SK-N-SH (cell line): ENCODE measurements around the gene DNAH10. TPM values are rescaled to one million over a fixed set of nuclear protein-coding genes. Genes with fewer than 3 reads are reported as not detected.

Source experiments
- CTCF ChIA-PET: fragments of 300-600, 350-600 bp; formaldehyde crosslinking; extraction: SDS; loops from one replicate; lab custom pipeline; 2021; lab: Yijun Ruan, JAX
- POLR2A ChIA-PET: fragments of 350-600 bp; sonication (Branson Sonifier 250); formaldehyde crosslinking; extraction: SDS; loops from one replicate; lab custom pipeline; 2020; ENCODE audit warnings: antibody characterized with exemption, inconsistent platforms; lab: Yijun Ruan, JAX
- DNase-seq: peaks from one replicate; pipeline ENCODE4 v3.0.0; 2012
- H2AFZ ChIP-seq: fragments of 200-600 bp; sonication (generic); 2 replicates; pipeline ENCODE4 v1.8.1; 2016; ENCODE audit warnings: antibody characterized with exemption, mild to moderate bottlenecking, low read depth
- H3F3A ChIP-seq: fragments of 200-600 bp; sonication (generic); replicated peaks from 2 replicates; pipeline ENCODE3; 2016; ENCODE audit warnings: antibody characterized with exemption, mild to moderate bottlenecking; ENCODE audit not compliant: insufficient read depth
- H3K27ac ChIP-seq, 2 experiments: fragments of 200-500 bp in 1 of 2; fragments of 200-600 bp in 1 of 2; sonication (Bioruptor generic) in 1 of 2; sonication (generic), shearing (Covaris generic) in 1 of 2; 2 replicates each; pipeline versions ENCODE4 v1.5.1 to v1.6.1; 2014 to 2016; ENCODE audit warnings: low read depth in 2 of 2, inconsistent platforms in 1 of 2, low read length in 1 of 2, mild to moderate bottlenecking in 1 of 2, mixed read lengths in 1 of 2
- H3K27me3 ChIP-seq: fragments of 200-600 bp; sonication (generic), shearing (Covaris generic); 2 replicates; pipeline ENCODE4 v1.6.1; 2016; ENCODE audit warnings: mixed run types; ENCODE audit not compliant: insufficient read depth
- H3K36me3 ChIP-seq, 2 experiments: fragments of 200-500 bp in 1 of 2; fragments of 200-600 bp in 1 of 2; sonication (Bioruptor generic) in 1 of 2; sonication (generic) in 1 of 2; replicated peaks in 1 of 2; 2 replicates each; pipeline versions ENCODE3 to v1.5.1; 2014 to 2016; ENCODE audit warnings: low read length in 1 of 2, mild to moderate bottlenecking in 1 of 2; ENCODE audit not compliant: insufficient read depth in 2 of 2, control insufficient read depth in 1 of 2
- H3K4me1 ChIP-seq, 2 experiments: fragments of 200-500 bp in 1 of 2; fragments of 200-600 bp in 1 of 2; sonication (Bioruptor generic) in 1 of 2; sonication (generic), shearing (Covaris generic) in 1 of 2; 2 replicates each; pipeline versions ENCODE4 v1.5.1 to v1.6.1; 2014 to 2016; ENCODE audit warnings: low read depth in 1 of 2, low read length in 1 of 2, mixed run types in 1 of 2; ENCODE audit not compliant: insufficient read depth in 2 of 2, control insufficient read depth in 1 of 2
- H3K4me2 ChIP-seq: fragments of 200-600 bp; sonication (generic), shearing (Covaris generic); 2 replicates; pipeline ENCODE4 v1.6.1; 2017; ENCODE audit warnings: mixed run types
- H3K4me3 ChIP-seq, 2 experiments: fragments of 200-500 bp in 1 of 2; fragments of 200-600 bp in 1 of 2; sonication (Bioruptor generic) in 1 of 2; sonication (generic), shearing (Covaris generic) in 1 of 2; 2 replicates each; pipeline versions ENCODE4 v1.5.1 to v1.8.1; 2014 to 2016; ENCODE audit warnings: low read depth in 2 of 2, inconsistent platforms in 1 of 2, low read length in 1 of 2, mild to moderate bottlenecking in 1 of 2, mixed read lengths in 1 of 2, moderate library complexity in 1 of 2
- H3K79me2 ChIP-seq: fragments of 200-600 bp; sonication (generic); 2 replicates; pipeline ENCODE4 v1.8.1; 2017; ENCODE audit warnings: mild to moderate bottlenecking; ENCODE audit not compliant: insufficient read depth
- H3K9ac ChIP-seq: fragments of 200-600 bp; sonication (generic); 2 replicates; pipeline ENCODE4 v1.6.1; 2017; ENCODE audit warnings: mixed run types
- H3K9me2 ChIP-seq: fragments of 200-600 bp; sonication (generic); 2 replicates; pipeline ENCODE4 v1.6.1; 2017; ENCODE audit warnings: mixed run types
- H3K9me3 ChIP-seq: fragments of 200-600 bp; sonication (generic); 2 replicates; pipeline ENCODE4 v1.6.1; 2017; ENCODE audit warnings: mixed run types, mild to moderate bottlenecking, moderate library complexity
- H4K20me1 ChIP-seq: fragments of 200-600 bp; sonication (generic); 2 replicates; pipeline ENCODE4 v1.6.1; 2017; ENCODE audit warnings: mild to moderate bottlenecking, mixed run types; ENCODE audit not compliant: insufficient read depth
- FOSL2 ChIP-seq: IDR thresholded peaks from 2 replicates; pipeline ENCODE4 v1.4.0; 2012; ENCODE audit warnings: low read depth, mild to moderate bottlenecking, moderate library complexity, borderline replicate concordance
- FOXJ3 ChIP-seq: sonication (generic); formaldehyde crosslinking; IDR thresholded peaks from 2 replicates; pipeline ENCODE4 v1.5.1; 2020; ENCODE audit warnings: mild to moderate bottlenecking, missing genetic modification reagents
- GATA2 ChIP-seq: sonication (generic); formaldehyde crosslinking; IDR thresholded peaks from 2 replicates; pipeline ENCODE4 v1.5.0; 2020; ENCODE audit warnings: mild to moderate bottlenecking, missing genetic modification reagents
- MEF2A ChIP-seq: IDR thresholded peaks from 2 replicates; pipeline ENCODE4 v1.4.0; 2012; ENCODE audit warnings: low read depth, borderline replicate concordance
- POLR2AphosphoS5 ChIP-seq: IDR thresholded peaks from 2 replicates; pipeline ENCODE4 v1.6.1; 2012; ENCODE audit warnings: low read depth, low read length
- RAD21 ChIP-seq: IDR thresholded peaks from 2 replicates; pipeline ENCODE4 v1.6.1; 2012; ENCODE audit warnings: mild to moderate bottlenecking, low read length
- SMC3 ChIP-seq: IDR thresholded peaks from 2 replicates; pipeline ENCODE4 v1.6.1; 2012; ENCODE audit warnings: low read depth, low read length, improper control_type of control experiment
- TEAD4 ChIP-seq: IDR thresholded peaks from 2 replicates; pipeline ENCODE4 v1.4.0; 2012; ENCODE audit warnings: mild to moderate bottlenecking, borderline replicate concordance; ENCODE audit not compliant: insufficient read depth
- WGBS: methylation state at CpG from one replicate; pipeline ENCODE4 v1.1.6; 2017; ENCODE audit warnings: low lambda C conversion rate; 5-methylcytosine and 5-hydroxymethylcytosine counted together
- polyA plus RNA-seq, 3 experiments: library from polyadenylated mRNA; depleted of rRNA; stranded (reverse); fragments of >200 nt; gene quantifications; 2 replicates each; pipeline ENCODE4 v1.2.3, GENCODE V29; 2012
- TF ChIP-seq, protein P1 (sequence below): IDR thresholded peaks from 2 replicates; pipeline ENCODE4 v1.4.0; 2012; ENCODE audit warnings: low read depth, borderline replicate concordance
- TF ChIP-seq, protein P2 (sequence below): fragments of 150-350 bp; IDR thresholded peaks from 2 replicates; pipeline ENCODE4 v1.6.1; 2016; ENCODE audit warnings: mild to moderate bottlenecking, low read depth, low read length
- TF ChIP-seq, protein P3 (sequence below): fragments of 200-600 bp; sonication (generic); IDR thresholded peaks from 2 replicates; pipeline ENCODE4 v1.6.1; 2017; ENCODE audit warnings: antibody characterized with exemption, mild to moderate bottlenecking, moderate library complexity
- TF ChIP-seq, protein P4 (sequence below): fragments of 150-350 bp; IDR thresholded peaks from 2 replicates; pipeline ENCODE4 v1.6.1; 2017; ENCODE audit warnings: antibody characterized with exemption, low read length, low read depth, borderline replicate concordance

The DNAH10 gene
- polyA plus RNA-seq, 1 of the 3 experiments (the other 2 are of a cell fraction), result 0.13 TPM

DNA sequence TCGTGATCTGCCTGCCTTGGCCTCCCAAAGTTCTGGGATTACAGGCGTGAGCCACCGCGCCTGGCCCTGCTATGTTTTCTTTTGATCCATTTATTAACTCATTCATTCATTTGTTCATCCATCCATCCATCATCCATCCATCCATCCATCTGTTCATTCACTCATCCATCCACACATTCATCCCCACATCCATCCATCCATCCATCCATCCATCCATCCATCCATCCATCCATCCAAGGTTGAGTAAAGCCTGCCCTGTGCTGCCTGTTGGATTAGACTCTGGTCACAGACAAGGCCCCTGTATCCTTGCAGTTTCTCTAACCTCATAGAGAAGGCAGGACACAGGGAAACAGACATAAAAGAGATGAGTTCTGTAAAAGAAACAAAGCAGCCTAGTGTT lies 44.9 kb downstream of the DNAH10 start:
- Histone ChIP-seq H3K79me2 (no peaks in the 10 kb centered on the region), H3K9me3 (no peaks in the 10 kb centered on the region), H3K27ac (no peak overlapping the region), H3K9ac (no peak overlapping the region), H3K4me2 (no peak overlapping the region), H3F3A (no peaks in the 10 kb centered on the region), H3K36me3 (no peaks in the 10 kb centered on the region), H4K20me1 (no peaks in the 10 kb centered on the region), H3K4me3 (no peak overlapping the region), H2AFZ (0 out of 2 replicates have a peak overlapping the region, but pooled peaks have one; percentile 41), H3K27me3 (no peaks in the 10 kb centered on the region), H3K9me2 (no peaks in the 10 kb centered on the region), H3K4me1 (no peaks in the 10 kb centered on the region)
- ChIA-PET POLR2A (no interaction called here), CTCF (interaction anchor here (0.6 kb wide), 1 partner anchor 208 kb away, joined by 3 read pairs; no protein-coding TSS in a partner anchor)
- no peak for DNase-seq
- TF ChIP-seq MEF2A (no peak), FOXJ3 (CRISPR knock-in tag) (no peak), POLR2AphosphoS5 (no peak), FOSL2 (no peak), TEAD4 (no peak)
- TF ChIP-seq, protein P1, sequence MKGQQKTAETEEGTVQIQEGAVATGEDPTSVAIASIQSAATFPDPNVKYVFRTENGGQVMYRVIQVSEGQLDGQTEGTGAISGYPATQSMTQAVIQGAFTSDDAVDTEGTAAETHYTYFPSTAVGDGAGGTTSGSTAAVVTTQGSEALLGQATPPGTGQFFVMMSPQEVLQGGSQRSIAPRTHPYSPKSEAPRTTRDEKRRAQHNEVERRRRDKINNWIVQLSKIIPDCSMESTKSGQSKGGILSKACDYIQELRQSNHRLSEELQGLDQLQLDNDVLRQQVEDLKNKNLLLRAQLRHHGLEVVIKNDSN, result no peak
- WGBS, result 77% methylated on average over 4 of the region's 4 CpGs

DNA sequence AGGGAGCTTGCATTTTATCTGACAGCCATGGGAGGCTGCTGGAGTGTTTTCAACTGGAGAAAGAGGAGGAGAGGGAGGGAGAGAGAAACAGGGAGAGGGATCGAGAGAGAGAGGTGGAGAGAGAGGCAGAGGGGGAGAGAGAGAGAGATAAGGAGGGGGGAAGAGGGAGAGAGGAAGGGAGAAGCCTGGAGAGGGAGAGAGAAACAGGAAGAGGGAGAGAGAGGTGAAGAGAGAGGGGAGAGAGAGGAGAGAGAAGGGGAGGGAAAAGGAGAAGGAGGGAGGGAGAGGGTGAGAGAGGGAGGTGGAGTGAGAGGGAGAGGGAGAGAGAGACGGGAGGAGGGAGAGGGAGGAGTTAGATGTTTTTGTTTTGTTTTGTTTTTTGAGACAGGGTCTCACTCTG lies 45.6 kb downstream of the DNAH10 start:
- no peaks in the 10 kb centered on the region for H3K4me1 ChIP-seq
- no peaks in the 10 kb centered on the region for H3K79me2 ChIP-seq
- no peaks in the 10 kb centered on the region for H3F3A ChIP-seq
- peak; percentile 33 for DNase-seq
- ChIA-PET POLR2A (no interaction called here), CTCF (interaction anchor here (0.6 kb wide), 1 partner anchor 207 kb away, joined by 3 read pairs; no protein-coding TSS in a partner anchor)
- no peak for TF ChIP-seq TEAD4
- TF ChIP-seq RAD21, result 0 out of 2 replicates have a peak, but pooled peaks have one; percentile 14
- TF ChIP-seq, all 33 proteins: peak for 1
- Histone ChIP-seq H3K4me2 (peak overlapping the region; percentile 28; the same call in 1 of the 2 replicates), H3K4me3 (no peak overlapping the region), H3K36me3 (no peaks in the 10 kb centered on the region), H3K9me2 (no peaks in the 10 kb centered on the region), H3K27me3 (no peaks in the 10 kb centered on the region), H3K9ac (no peak overlapping the region), H3K9me3 (no peaks in the 10 kb centered on the region), H4K20me1 (no peaks in the 10 kb centered on the region), H2AFZ (0 out of 2 replicates have a peak overlapping the region, but pooled peaks have one; percentile 41), H3K27ac (no peak overlapping the region)
- WGBS, result 30% methylated on average over 2 of the region's 2 CpGs

DNA sequence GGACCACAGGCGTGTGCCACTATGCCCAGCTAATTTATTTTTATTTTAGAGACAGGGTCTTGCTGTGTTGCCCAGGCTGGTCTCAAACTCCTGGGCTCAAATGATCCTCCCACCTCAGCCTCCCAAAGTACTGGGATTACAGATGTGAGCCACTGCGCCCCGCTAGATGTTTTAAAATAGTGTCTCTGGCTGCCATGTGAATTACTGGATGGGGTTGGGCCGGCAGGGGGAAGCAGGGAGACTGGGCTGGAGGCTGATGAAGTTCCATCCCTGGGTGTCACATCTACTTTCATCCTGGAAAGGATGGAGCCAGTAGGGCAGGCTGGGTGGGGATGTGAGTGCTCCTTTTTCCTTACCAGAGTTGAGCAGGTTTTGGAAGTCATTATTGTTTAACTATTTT lies 46.1 kb downstream of the DNAH10 start:
- no peaks in the 10 kb centered on the region for H3K36me3 ChIP-seq
- H3K4me1 ChIP-seq, result no peaks in the 10 kb centered on the region
- H3K9me3 ChIP-seq, result no peaks in the 10 kb centered on the region
- peak; percentile 44 for DNase-seq
- H3K4me3 ChIP-seq, result no peak overlapping the region
- WGBS, result 49% methylated on average over 4 of the region's 4 CpGs
- no peaks in the 10 kb centered on the region for H3F3A ChIP-seq
- H3K9me2 ChIP-seq, result no peaks in the 10 kb centered on the region
- no peaks in the 10 kb centered on the region for H3K79me2 ChIP-seq
- TF ChIP-seq RAD21 (peak; percentile 26; the same call in 1 of the 2 replicates), MEF2A (no peak), SMC3 (peak; percentile 15), GATA2 (CRISPR knock-in tag) (no peak)
- TF ChIP-seq, protein P2, sequence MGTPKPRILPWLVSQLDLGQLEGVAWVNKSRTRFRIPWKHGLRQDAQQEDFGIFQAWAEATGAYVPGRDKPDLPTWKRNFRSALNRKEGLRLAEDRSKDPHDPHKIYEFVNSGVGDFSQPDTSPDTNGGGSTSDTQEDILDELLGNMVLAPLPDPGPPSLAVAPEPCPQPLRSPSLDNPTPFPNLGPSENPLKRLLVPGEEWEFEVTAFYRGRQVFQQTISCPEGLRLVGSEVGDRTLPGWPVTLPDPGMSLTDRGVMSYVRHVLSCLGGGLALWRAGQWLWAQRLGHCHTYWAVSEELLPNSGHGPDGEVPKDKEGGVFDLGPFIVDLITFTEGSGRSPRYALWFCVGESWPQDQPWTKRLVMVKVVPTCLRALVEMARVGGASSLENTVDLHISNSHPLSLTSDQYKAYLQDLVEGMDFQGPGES, result no peak
- TF ChIP-seq, protein P3, sequence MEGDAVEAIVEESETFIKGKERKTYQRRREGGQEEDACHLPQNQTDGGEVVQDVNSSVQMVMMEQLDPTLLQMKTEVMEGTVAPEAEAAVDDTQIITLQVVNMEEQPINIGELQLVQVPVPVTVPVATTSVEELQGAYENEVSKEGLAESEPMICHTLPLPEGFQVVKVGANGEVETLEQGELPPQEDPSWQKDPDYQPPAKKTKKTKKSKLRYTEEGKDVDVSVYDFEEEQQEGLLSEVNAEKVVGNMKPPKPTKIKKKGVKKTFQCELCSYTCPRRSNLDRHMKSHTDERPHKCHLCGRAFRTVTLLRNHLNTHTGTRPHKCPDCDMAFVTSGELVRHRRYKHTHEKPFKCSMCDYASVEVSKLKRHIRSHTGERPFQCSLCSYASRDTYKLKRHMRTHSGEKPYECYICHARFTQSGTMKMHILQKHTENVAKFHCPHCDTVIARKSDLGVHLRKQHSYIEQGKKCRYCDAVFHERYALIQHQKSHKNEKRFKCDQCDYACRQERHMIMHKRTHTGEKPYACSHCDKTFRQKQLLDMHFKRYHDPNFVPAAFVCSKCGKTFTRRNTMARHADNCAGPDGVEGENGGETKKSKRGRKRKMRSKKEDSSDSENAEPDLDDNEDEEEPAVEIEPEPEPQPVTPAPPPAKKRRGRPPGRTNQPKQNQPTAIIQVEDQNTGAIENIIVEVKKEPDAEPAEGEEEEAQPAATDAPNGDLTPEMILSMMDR, result 0 out of 2 replicates have a peak, but pooled peaks have one; percentile 20
- TF ChIP-seq, protein P4, sequence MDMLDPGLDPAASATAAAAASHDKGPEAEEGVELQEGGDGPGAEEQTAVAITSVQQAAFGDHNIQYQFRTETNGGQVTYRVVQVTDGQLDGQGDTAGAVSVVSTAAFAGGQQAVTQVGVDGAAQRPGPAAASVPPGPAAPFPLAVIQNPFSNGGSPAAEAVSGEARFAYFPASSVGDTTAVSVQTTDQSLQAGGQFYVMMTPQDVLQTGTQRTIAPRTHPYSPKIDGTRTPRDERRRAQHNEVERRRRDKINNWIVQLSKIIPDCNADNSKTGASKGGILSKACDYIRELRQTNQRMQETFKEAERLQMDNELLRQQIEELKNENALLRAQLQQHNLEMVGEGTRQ, result no peak
- no peak overlapping the region for H3K9ac ChIP-seq
- H3K4me2 ChIP-seq, result peak overlapping the region; percentile 28; the same call in 1 of the 2 replicates
- H2AFZ ChIP-seq, result no peak overlapping the region
- no peak overlapping the region for H3K27ac ChIP-seq
- POLR2A ChIA-PET, result no interaction called here
- no peaks in the 10 kb centered on the region for H3K27me3 ChIP-seq
- H4K20me1 ChIP-seq, result no peaks in the 10 kb centered on the region
- CTCF ChIA-PET, result no interaction called here
